Trophoblast cell (in vitro differentiated cells and primary cell): ENCODE measurements around the gene IQSEC1.
A peak's percentile ranks its signal among the peaks of the same experiment; 100 is the strongest.

Source experiments
- DNase-seq, 2 donors: peaks; one replicate each; pipeline ENCODE4 v3.0.0-alpha.2; 2016
- H2AFZ ChIP-seq: 2 replicates; pipeline ENCODE4 v1.6.1; 2013; ENCODE audit warnings: low read length, moderate library complexity, mild to moderate bottlenecking; ENCODE audit not compliant: insufficient read depth, poor library complexity
- H2AK5ac ChIP-seq: 2 replicates; pipeline ENCODE4 v1.6.1; 2013; ENCODE audit warnings: mild to moderate bottlenecking, low read length
- H2BK120ac ChIP-seq: 2 replicates; pipeline ENCODE4 v1.6.1; 2013; ENCODE audit warnings: low read length, mild to moderate bottlenecking, moderate library complexity; ENCODE audit not compliant: insufficient read depth, poor library complexity
- H2BK12ac ChIP-seq: 2 replicates; pipeline ENCODE4 v1.6.1; 2013; ENCODE audit warnings: mild to moderate bottlenecking, low read length, moderate library complexity
- H2BK5ac ChIP-seq: 2 replicates; pipeline ENCODE4 v1.6.1; 2013; ENCODE audit warnings: low read length, low read depth, moderate library complexity, mild to moderate bottlenecking; ENCODE audit not compliant: poor library complexity
- H3K14ac ChIP-seq: 2 replicates; pipeline ENCODE4 v1.6.1; 2013; ENCODE audit warnings: mild to moderate bottlenecking, low read length
- H3K18ac ChIP-seq: 2 replicates; pipeline ENCODE4 v1.6.1; 2013; ENCODE audit warnings: mild to moderate bottlenecking, low read length
- H3K23ac ChIP-seq: 2 replicates; pipeline ENCODE4 v1.6.1; 2013; ENCODE audit warnings: low read length
- H3K27ac ChIP-seq: 2 replicates; pipeline ENCODE4 v1.5.1; 2013; ENCODE audit warnings: low read depth, mild to moderate bottlenecking, inconsistent platforms, low read length, moderate library complexity
- H3K27me3 ChIP-seq: 2 replicates; pipeline ENCODE4 v1.6.1; 2013; ENCODE audit warnings: inconsistent platforms, mild to moderate bottlenecking, low read length, moderate library complexity; ENCODE audit not compliant: insufficient read depth
- H3K36me3 ChIP-seq, 2 experiments: 1 replicate in 1 of 2; 2 replicates in 1 of 2; pipeline ENCODE4 v1.6.1; 2013; ENCODE audit warnings: low read length in 2 of 2, mild to moderate bottlenecking in 2 of 2, moderate library complexity in 1 of 2; ENCODE audit not compliant: insufficient read depth in 2 of 2, control insufficient read depth in 1 of 2
- H3K4ac ChIP-seq: 2 replicates; pipeline ENCODE4 v1.6.1; 2013; ENCODE audit warnings: low read depth, mild to moderate bottlenecking, low read length, moderate library complexity
- H3K4me1 ChIP-seq, 2 experiments: 1 replicate in 1 of 2; 2 replicates in 1 of 2; pipeline ENCODE4 v1.6.1; 2013; ENCODE audit warnings: low read length in 2 of 2, mild to moderate bottlenecking in 2 of 2, moderate library complexity in 1 of 2; ENCODE audit not compliant: insufficient read depth in 2 of 2, control insufficient read depth in 1 of 2
- H3K4me2 ChIP-seq: 2 replicates; pipeline ENCODE4 v1.6.1; 2013; ENCODE audit warnings: inconsistent platforms, mild to moderate bottlenecking, low read length, moderate library complexity
- H3K4me3 ChIP-seq: 2 replicates; pipeline ENCODE4 v1.5.1; 2013; ENCODE audit warnings: mild to moderate bottlenecking, low read depth, low read length, inconsistent platforms
- H3K79me1 ChIP-seq: one replicate; pipeline ENCODE4 v1.6.1; 2013; ENCODE audit warnings: low read length
- H3K79me2 ChIP-seq: 2 replicates; pipeline ENCODE4 v1.6.1; 2013; ENCODE audit warnings: low read length, mild to moderate bottlenecking; ENCODE audit not compliant: control insufficient read depth, insufficient read depth, poor library complexity
- H3K9ac ChIP-seq: 2 replicates; pipeline ENCODE4 v1.6.1; 2013; ENCODE audit warnings: mild to moderate bottlenecking, low read length
- H3K9me3 ChIP-seq: 2 replicates; pipeline ENCODE4 v1.6.1; 2013; ENCODE audit warnings: low read depth, mild to moderate bottlenecking, control low read depth, inconsistent platforms, low read length; ENCODE audit not compliant: insufficient read depth
- H4K12ac ChIP-seq: 2 replicates; pipeline ENCODE4 v1.6.1; 2013; ENCODE audit warnings: low read depth, mild to moderate bottlenecking, low read length, moderate library complexity
- H4K8ac ChIP-seq: 2 replicates; pipeline ENCODE4 v1.6.1; 2013; ENCODE audit warnings: low read depth, mild to moderate bottlenecking, low read length, moderate library complexity
- H4K91ac ChIP-seq: one replicate; pipeline ENCODE4 v1.6.1; 2013; ENCODE audit warnings: low read depth, mild to moderate bottlenecking, low read length, moderate library complexity
- WGBS: extraction: QIAGEN DNeasy Blood & Tissue Kit; methylation state at CpG from one replicate; pipeline ENCODE4 v1.1.7; 2013; ENCODE audit warnings: missing lambda C conversion rate; ENCODE audit not compliant: insufficient read length, insufficient coverage; ENCODE audit errors: extremely low coverage; 5-methylcytosine and 5-hydroxymethylcytosine counted together

The IQSEC1 gene

DNA sequence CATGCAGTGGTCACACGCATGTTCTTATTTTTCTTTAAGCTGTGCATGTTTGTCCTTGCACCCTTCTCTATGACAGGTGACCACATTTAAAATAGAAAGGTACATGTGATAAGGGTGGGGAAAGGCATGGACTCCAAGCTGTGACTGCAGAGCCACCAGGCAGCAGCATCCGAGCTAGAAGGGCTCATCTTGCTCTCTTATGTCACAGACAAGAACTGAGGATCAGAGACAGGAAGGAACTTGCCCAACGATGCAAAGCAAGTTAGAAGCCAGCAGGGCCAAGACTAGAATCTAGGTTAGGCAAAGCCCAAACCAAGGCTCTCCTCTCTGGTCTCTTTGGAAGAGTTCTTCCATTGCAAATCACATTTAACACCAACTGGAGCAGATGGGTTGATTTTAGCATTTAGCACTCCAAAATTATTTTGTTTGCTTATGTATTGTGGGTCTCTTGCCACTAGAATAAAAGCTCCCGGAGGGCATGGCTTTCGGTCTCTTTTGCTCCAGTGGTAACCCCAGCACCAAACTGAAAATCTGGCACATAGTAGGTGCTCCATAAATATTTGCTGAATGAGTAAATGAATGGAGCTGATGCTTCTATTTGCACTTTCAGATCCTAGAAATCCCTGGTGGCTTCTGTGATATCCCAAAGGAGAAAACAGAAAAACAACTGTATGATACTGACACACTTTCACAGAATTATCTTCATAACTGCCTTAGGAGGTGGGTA is 84.3 kb downstream of the IQSEC1 start:
- DNase-seq, result peak in 1 of 2 donors; percentile 39
- Histone ChIP-seq H4K91ac (no peak overlapping the region), H3K79me1 (peaks cover 31% of the 10 kb centered on the region), H2AK5ac (no peak overlapping the region), H3K4me2 (no peak overlapping the region), H4K8ac (no peak overlapping the region), H3K18ac (no peak overlapping the region), H3K4me1 (peaks cover 38 to 51% of the 10 kb centered on the region in 2 experiments), H2AFZ (no peak overlapping the region), H2BK12ac (peak overlapping the region; percentile 16), H3K23ac (no peak overlapping the region), H3K9ac (no peak overlapping the region), H3K14ac (no peak overlapping the region), H3K79me2 (peaks cover 12% of the 10 kb centered on the region), H3K9me3 (no peaks in the 10 kb centered on the region), H3K4ac (no peak overlapping the region), H4K12ac (no peak overlapping the region), H3K27me3 (no peaks in the 10 kb centered on the region), H3K27ac (no peak overlapping the region), H3K4me3 (no peak overlapping the region), H3K36me3 (no peaks in the 10 kb centered on the region), H2BK5ac (no peak overlapping the region), H2BK120ac (peak overlapping the region; percentile 74)
- no CpG with 5 or more reads among the region's 5 CpGs for WGBS

DNA sequence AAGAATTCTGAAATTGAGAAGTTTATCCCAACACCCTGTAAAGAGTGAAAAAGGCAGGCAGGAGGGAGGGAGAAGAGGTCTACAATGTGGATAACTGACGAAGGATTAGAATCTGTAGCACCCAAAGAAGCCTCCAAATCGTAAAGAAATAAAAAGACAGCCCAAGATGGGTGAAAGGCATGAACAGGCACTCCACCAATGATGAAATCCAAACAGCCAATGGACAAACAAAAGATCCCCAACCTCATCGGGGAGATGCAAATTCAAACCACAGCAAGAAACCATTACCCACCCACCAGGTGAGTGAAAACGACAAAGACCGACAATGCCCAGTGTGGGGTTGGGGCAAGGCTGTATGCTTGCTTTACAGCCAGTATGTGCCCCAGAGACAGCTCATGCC is 85.6 kb downstream of the IQSEC1 start:
- Histone ChIP-seq H3K36me3 (no peaks in the 10 kb centered on the region), H4K91ac (no peak overlapping the region), H3K14ac (no peak overlapping the region), H3K4me1 (peaks cover 32 to 45% of the 10 kb centered on the region in 2 experiments), H3K79me1 (peaks cover 21% of the 10 kb centered on the region), H3K4ac (no peak overlapping the region), H3K79me2 (peaks cover 7% of the 10 kb centered on the region), H2BK5ac (no peak overlapping the region), H2BK12ac (no peak overlapping the region), H4K12ac (no peak overlapping the region), H3K9ac (no peak overlapping the region), H3K18ac (no peak overlapping the region), H3K4me3 (no peak overlapping the region), H3K9me3 (peaks cover 3% of the 10 kb centered on the region), H4K8ac (no peak overlapping the region), H3K27ac (no peak overlapping the region), H3K4me2 (no peak overlapping the region), H3K27me3 (no peaks in the 10 kb centered on the region), H3K23ac (no peak overlapping the region), H2BK120ac (no peak overlapping the region), H2AK5ac (no peak overlapping the region), H2AFZ (no peak overlapping the region)
- DNase-seq, result no peak
- WGBS, result no CpG with 5 or more reads among the region's 5 CpGs

DNA sequence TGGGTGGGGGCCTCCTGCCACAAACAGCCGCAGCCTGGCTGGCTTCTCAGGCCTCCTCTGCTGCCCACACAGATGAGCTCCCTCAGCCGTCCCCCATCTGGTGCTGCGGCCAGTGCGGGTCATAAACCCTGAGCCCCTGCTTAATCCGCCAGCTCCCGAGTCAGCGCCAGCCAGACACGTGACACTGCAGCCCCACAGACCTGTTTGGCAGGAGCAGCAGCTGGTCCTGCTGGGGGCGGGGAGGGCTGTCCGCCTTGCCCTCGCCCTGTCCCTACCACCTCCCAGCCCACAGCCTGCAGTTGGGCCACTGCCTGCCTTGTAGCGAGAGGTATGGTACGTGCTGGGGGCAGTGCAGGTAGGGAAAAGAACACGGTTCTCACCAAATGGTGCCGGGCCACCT is 86.2 kb downstream of the IQSEC1 start:
- Histone ChIP-seq H3K4me2 (peak overlapping the region; percentile 14), H3K79me1 (peaks cover 18% of the 10 kb centered on the region), H3K14ac (peak overlapping the region; percentile 58), H3K23ac (no peak overlapping the region), H3K4ac (no peak overlapping the region), H3K9ac (no peak overlapping the region), H2AK5ac (peak overlapping the region; percentile 1), H3K18ac (peak overlapping the region; percentile 55), H2AFZ (no peak overlapping the region), H4K12ac (no peak overlapping the region), H4K91ac (peak overlapping the region; percentile 71), H3K27me3 (no peaks in the 10 kb centered on the region), H3K4me3 (no peak overlapping the region), H3K79me2 (peaks cover 7% of the 10 kb centered on the region), H2BK5ac (peak overlapping the region; percentile 11), H2BK120ac (peak overlapping the region; percentile 49), H3K9me3 (peaks cover 3% of the 10 kb centered on the region), H3K27ac (no peak overlapping the region), H3K36me3 (no peaks in the 10 kb centered on the region), H3K4me1 (peaks cover 27 to 40% of the 10 kb centered on the region in 2 experiments), H2BK12ac (no peak overlapping the region), H4K8ac (peak overlapping the region; percentile 34)
- DNase-seq, result peak; percentile 94 to 96
- WGBS, result no CpG with 5 or more reads among the region's 15 CpGs

DNA sequence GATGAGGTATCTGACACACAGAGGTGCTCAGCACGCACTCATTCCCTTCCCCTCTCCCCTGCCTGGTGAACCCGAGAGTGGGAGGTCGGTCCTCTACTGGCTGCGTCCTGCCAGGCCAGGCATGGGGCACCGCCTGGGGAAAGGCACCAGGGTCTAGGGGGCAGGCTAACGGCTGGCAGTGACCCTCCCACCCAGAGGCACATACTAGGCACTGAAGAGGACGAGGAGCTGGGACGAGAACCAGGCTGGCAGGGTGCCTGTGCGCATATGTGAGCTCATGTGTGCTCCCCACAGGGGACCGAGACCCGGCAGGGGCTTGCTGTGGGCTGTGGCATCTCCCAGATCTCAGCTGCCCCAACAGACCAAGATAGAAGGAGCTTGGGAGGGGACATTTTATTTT is 86.7 kb downstream of the IQSEC1 start:
- H3K79me2 ChIP-seq, result peaks cover 5% of the 10 kb centered on the region
- DNase-seq, result no peak
- H3K79me1 ChIP-seq, result peaks cover 18% of the 10 kb centered on the region
- peaks cover 3% of the 10 kb centered on the region for H3K9me3 ChIP-seq
- peak overlapping the region; percentile 34 for H4K8ac ChIP-seq
- H2BK12ac ChIP-seq, result peak overlapping the region; percentile 19
- no peak overlapping the region for H4K12ac ChIP-seq
- no peaks in the 10 kb centered on the region for H3K36me3 ChIP-seq
- WGBS, result no CpG with 5 or more reads among the region's 11 CpGs
- H3K9ac ChIP-seq, result no peak overlapping the region
- H4K91ac ChIP-seq, result peak overlapping the region; percentile 71
- no peak overlapping the region for H3K4me2 ChIP-seq
- peak overlapping the region; percentile 49 for H2BK120ac ChIP-seq
- no peaks in the 10 kb centered on the region for H3K27me3 ChIP-seq
- H2BK5ac ChIP-seq, result peak overlapping the region; percentile 11
- no peak overlapping the region for H3K23ac ChIP-seq
- peak overlapping the region; percentile 2 for H3K27ac ChIP-seq
- H2AK5ac ChIP-seq, result peak overlapping the region; percentile 6
- peak overlapping the region; percentile 9 for H3K18ac ChIP-seq
- H3K4ac ChIP-seq, result no peak overlapping the region
- peak overlapping the region; percentile 10 for H3K14ac ChIP-seq
- no peak overlapping the region for H2AFZ ChIP-seq
- H3K4me1 ChIP-seq, result peaks cover 22 to 35% of the 10 kb centered on the region in 2 experiments
- peak overlapping the region; percentile 32 for H3K4me3 ChIP-seq
